HEK293 (cell line): ENCODE results near the gene KIAA1614.

ENCODE experiments used
- CTCF ChIA-PET: fragments of 350-600 bp; formaldehyde crosslinking; extraction: SDS; loops from one replicate; lab custom pipeline; 2021; ENCODE audit warnings: antibody characterized with exemption; lab: Yijun Ruan, JAX
- POLR2A ChIA-PET: fragments of 300-600 bp; formaldehyde crosslinking; extraction: SDS; loops from one replicate; lab custom pipeline; 2020; ENCODE audit warnings: antibody characterized with exemption, inconsistent platforms; lab: Yijun Ruan, JAX
- H3K27ac ChIP-seq: fragments of 200-500 bp; sonication (Bioruptor generic); 2 replicates; pipeline ENCODE4 v1.5.1; 2014; ENCODE audit warnings: low read depth, low read length, control low read depth, inconsistent platforms; ENCODE audit errors: extremely low read depth
- H3K36me3 ChIP-seq, 2 experiments: fragments of 200-500 bp in 1 of 2; sonication (Bioruptor generic) in 1 of 2; 1 replicate in 1 of 2; 2 replicates in 1 of 2; pipeline ENCODE4 v1.5.1; 2014 to 2017; ENCODE audit warnings: inconsistent platforms in 2 of 2, low read length in 2 of 2; ENCODE audit not compliant: control insufficient read depth in 2 of 2, insufficient read depth in 1 of 2
- H3K4me1 ChIP-seq: fragments of 200-500 bp; sonication (Bioruptor generic); 2 replicates; pipeline ENCODE4 v1.5.1; 2014; ENCODE audit warnings: mild to moderate bottlenecking, low read length, inconsistent platforms; ENCODE audit not compliant: control insufficient read depth, insufficient read depth
- H3K4me3 ChIP-seq: 2 replicates; pipeline ENCODE4 v1.5.1; 2011; ENCODE audit warnings: low read depth, mild to moderate bottlenecking, control low read depth, low read length, moderate library complexity
- H3K9me3 ChIP-seq: fragments of 200-500 bp; sonication (Bioruptor generic); 2 replicates; pipeline ENCODE4 v1.5.1; 2014; ENCODE audit warnings: low read depth, low read length, inconsistent platforms; ENCODE audit not compliant: control insufficient read depth, insufficient read depth
- FEZF1 ChIP-seq: fragments of 450-650 bp; formaldehyde crosslinking; IDR thresholded peaks from 2 replicates; pipeline ENCODE4 v1.5.1; 2016; ENCODE audit warnings: missing biosample characterization, missing genetic modification characterization
- ZBTB20 ChIP-seq: fragments of 450-650 bp; formaldehyde crosslinking; IDR thresholded peaks from 2 replicates; pipeline ENCODE4 v1.5.1; 2016; ENCODE audit warnings: missing biosample characterization, missing genetic modification characterization
- ZBTB7A ChIP-seq: fragments of 450-650 bp; formaldehyde crosslinking; IDR thresholded peaks from 2 replicates; pipeline ENCODE4 v1.5.1; 2016; ENCODE audit warnings: low read depth, missing biosample characterization, missing genetic modification characterization
- ZFP69B ChIP-seq: fragments of 450-650 bp; formaldehyde crosslinking; IDR thresholded peaks from 2 replicates; pipeline ENCODE4 v1.5.1; 2016; ENCODE audit warnings: missing biosample characterization, missing genetic modification characterization
- ZNF248 ChIP-seq: fragments of 450-650 bp; formaldehyde crosslinking; IDR thresholded peaks from 2 replicates; pipeline ENCODE4 v1.5.1; 2017; ENCODE audit warnings: missing biosample characterization, missing genetic modification characterization
- ZNF366 ChIP-seq: fragments of 450-650 bp; formaldehyde crosslinking; conservative IDR thresholded peaks from 2 replicates; pipeline ENCODE4 v1.5.1; 2016; ENCODE audit warnings: missing biosample characterization, missing genetic modification characterization
- ZNF394 ChIP-seq: fragments of 450-650 bp; formaldehyde crosslinking; IDR thresholded peaks from 2 replicates; pipeline ENCODE4 v1.5.1; 2016; ENCODE audit warnings: missing biosample characterization, missing genetic modification characterization, mild to moderate bottlenecking, moderate library complexity, borderline replicate concordance
- ZNF404 ChIP-seq: fragments of 450-650 bp; formaldehyde crosslinking; IDR thresholded peaks from 2 replicates; pipeline ENCODE4 v1.5.1; 2017; ENCODE audit warnings: missing biosample characterization, missing genetic modification characterization
- ZNF768 ChIP-seq: fragments of 450-650 bp; formaldehyde crosslinking; IDR thresholded peaks from 2 replicates; pipeline ENCODE4 v1.5.1; 2018; ENCODE audit warnings: missing biosample characterization, mild to moderate bottlenecking, missing genetic modification characterization
- TF ChIP-seq, protein P1 (sequence below): fragments of 450-650 bp; formaldehyde crosslinking; IDR thresholded peaks from 2 replicates; pipeline ENCODE4 v1.5.1; 2016; ENCODE audit warnings: missing biosample characterization, missing genetic modification characterization
- TF ChIP-seq, protein P2 (sequence below): fragments of 450-650 bp; formaldehyde crosslinking; IDR thresholded peaks from 2 replicates; pipeline ENCODE4 v1.5.1; 2016; ENCODE audit warnings: missing biosample characterization, missing genetic modification characterization
- TF ChIP-seq, protein P3 (sequence below): fragments of 450-650 bp; formaldehyde crosslinking; IDR thresholded peaks from 2 replicates; pipeline ENCODE4 v1.5.1; 2016; ENCODE audit warnings: missing biosample characterization, missing genetic modification characterization, borderline replicate concordance
- TF ChIP-seq, protein P4 (sequence below): fragments of 450-650 bp; formaldehyde crosslinking; IDR thresholded peaks from 2 replicates; pipeline ENCODE4 v1.5.1; 2017; ENCODE audit warnings: missing biosample characterization, missing genetic modification characterization
- TF ChIP-seq, protein P5 (sequence below): fragments of 450-650 bp; formaldehyde crosslinking; IDR thresholded peaks from 2 replicates; pipeline ENCODE4 v1.5.1; 2016; ENCODE audit warnings: missing biosample characterization, missing genetic modification characterization
- TF ChIP-seq, protein P6 (sequence below): fragments of 450-650 bp; formaldehyde crosslinking; IDR thresholded peaks from 2 replicates; pipeline ENCODE4 v1.5.1; 2016; ENCODE audit warnings: missing biosample characterization, missing genetic modification characterization
- TF ChIP-seq, protein P7 (sequence below): fragments of 450-650 bp; formaldehyde crosslinking; IDR thresholded peaks from 2 replicates; pipeline ENCODE4 v1.5.1; 2016; ENCODE audit warnings: missing biosample characterization, missing genetic modification characterization, borderline replicate concordance

Gene KIAA1614

DNA sequence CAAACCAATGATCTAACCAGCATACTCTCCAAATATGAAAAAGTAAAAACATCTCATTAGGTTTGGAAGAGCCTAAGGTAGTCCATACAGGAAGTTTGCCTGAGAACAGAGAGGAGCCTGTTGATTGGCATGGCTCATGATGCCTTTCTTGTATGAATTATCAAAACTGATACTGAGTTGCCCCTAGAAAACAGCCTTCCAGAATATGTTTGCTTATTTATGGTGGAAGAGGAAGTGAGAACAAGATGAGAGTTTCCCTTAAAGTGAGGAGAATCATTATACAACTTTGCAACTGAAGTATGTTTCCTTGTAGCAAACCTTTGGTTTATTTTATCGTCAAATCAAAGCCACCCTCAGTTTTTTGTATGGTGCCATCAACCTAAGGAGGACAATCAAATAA, 23.8 kb upstream of the KIAA1614 start:
- ChIA-PET POLR2A (no interaction called here), CTCF (no interaction called here)
- no peak overlapping the region for H3K27ac ChIP-seq
- no peaks in the 10 kb centered on the region for H3K9me3 ChIP-seq
- H3K4me3 ChIP-seq, result no peak overlapping the region
- H3K4me1 ChIP-seq, result no peaks in the 10 kb centered on the region
- TF ChIP-seq ZNF404, result no peak
- TF ChIP-seq, protein P1, sequence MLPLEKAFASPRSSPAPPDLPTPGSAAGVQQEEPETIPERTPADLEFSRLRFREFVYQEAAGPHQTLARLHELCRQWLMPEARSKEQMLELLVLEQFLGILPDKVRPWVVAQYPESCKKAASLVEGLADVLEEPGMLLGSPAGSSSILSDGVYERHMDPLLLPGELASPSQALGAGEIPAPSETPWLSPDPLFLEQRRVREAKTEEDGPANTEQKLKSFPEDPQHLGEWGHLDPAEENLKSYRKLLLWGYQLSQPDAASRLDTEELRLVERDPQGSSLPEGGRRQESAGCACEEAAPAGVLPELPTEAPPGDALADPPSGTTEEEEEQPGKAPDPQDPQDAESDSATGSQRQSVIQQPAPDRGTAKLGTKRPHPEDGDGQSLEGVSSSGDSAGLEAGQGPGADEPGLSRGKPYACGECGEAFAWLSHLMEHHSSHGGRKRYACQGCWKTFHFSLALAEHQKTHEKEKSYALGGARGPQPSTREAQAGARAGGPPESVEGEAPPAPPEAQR (tag by site-specific recombination), result no peak
- TF ChIP-seq ZFP69B (tag by site-specific recombination), result no peak
- no peak for TF ChIP-seq ZNF768 (tag by site-specific recombination)
- no peak for TF ChIP-seq FEZF1 (tag by site-specific recombination)
- TF ChIP-seq, protein P2, sequence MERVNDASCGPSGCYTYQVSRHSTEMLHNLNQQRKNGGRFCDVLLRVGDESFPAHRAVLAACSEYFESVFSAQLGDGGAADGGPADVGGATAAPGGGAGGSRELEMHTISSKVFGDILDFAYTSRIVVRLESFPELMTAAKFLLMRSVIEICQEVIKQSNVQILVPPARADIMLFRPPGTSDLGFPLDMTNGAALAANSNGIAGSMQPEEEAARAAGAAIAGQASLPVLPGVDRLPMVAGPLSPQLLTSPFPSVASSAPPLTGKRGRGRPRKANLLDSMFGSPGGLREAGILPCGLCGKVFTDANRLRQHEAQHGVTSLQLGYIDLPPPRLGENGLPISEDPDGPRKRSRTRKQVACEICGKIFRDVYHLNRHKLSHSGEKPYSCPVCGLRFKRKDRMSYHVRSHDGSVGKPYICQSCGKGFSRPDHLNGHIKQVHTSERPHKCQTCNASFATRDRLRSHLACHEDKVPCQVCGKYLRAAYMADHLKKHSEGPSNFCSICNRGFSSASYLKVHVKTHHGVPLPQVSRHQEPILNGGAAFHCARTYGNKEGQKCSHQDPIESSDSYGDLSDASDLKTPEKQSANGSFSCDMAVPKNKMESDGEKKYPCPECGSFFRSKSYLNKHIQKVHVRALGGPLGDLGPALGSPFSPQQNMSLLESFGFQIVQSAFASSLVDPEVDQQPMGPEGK, result no peak
- TF ChIP-seq, protein P3, sequence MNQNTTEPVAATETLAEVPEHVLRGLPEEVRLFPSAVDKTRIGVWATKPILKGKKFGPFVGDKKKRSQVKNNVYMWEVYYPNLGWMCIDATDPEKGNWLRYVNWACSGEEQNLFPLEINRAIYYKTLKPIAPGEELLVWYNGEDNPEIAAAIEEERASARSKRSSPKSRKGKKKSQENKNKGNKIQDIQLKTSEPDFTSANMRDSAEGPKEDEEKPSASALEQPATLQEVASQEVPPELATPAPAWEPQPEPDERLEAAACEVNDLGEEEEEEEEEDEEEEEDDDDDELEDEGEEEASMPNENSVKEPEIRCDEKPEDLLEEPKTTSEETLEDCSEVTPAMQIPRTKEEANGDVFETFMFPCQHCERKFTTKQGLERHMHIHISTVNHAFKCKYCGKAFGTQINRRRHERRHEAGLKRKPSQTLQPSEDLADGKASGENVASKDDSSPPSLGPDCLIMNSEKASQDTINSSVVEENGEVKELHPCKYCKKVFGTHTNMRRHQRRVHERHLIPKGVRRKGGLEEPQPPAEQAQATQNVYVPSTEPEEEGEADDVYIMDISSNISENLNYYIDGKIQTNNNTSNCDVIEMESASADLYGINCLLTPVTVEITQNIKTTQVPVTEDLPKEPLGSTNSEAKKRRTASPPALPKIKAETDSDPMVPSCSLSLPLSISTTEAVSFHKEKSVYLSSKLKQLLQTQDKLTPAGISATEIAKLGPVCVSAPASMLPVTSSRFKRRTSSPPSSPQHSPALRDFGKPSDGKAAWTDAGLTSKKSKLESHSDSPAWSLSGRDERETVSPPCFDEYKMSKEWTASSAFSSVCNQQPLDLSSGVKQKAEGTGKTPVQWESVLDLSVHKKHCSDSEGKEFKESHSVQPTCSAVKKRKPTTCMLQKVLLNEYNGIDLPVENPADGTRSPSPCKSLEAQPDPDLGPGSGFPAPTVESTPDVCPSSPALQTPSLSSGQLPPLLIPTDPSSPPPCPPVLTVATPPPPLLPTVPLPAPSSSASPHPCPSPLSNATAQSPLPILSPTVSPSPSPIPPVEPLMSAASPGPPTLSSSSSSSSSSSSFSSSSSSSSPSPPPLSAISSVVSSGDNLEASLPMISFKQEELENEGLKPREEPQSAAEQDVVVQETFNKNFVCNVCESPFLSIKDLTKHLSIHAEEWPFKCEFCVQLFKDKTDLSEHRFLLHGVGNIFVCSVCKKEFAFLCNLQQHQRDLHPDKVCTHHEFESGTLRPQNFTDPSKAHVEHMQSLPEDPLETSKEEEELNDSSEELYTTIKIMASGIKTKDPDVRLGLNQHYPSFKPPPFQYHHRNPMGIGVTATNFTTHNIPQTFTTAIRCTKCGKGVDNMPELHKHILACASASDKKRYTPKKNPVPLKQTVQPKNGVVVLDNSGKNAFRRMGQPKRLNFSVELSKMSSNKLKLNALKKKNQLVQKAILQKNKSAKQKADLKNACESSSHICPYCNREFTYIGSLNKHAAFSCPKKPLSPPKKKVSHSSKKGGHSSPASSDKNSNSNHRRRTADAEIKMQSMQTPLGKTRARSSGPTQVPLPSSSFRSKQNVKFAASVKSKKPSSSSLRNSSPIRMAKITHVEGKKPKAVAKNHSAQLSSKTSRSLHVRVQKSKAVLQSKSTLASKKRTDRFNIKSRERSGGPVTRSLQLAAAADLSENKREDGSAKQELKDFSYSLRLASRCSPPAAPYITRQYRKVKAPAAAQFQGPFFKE (tag by site-specific recombination), result no peak
- no peaks in the 10 kb centered on the region for H3K36me3 ChIP-seq

DNA sequence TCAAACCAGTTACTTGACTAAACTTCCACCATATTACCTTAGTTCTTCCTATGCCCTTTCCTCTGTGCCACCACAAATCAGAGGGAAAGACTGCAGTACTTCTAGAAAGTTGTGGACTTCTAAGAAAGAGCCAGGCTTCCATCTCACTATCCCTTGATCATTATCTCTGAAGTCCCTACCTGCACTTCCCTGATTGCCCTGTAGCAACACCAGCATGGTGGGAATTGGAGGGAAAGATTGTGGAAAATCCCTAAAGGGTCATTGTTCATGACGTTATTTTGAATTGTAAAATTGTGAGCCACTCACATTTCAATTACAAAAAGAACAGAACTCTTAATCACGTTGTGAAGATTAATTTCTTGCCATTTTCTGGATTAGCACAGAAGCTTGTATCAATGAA, 23.4 kb upstream of the KIAA1614 start:
- Histone ChIP-seq H3K27ac (no peak overlapping the region), H3K36me3 (no peaks in the 10 kb centered on the region), H3K9me3 (no peaks in the 10 kb centered on the region), H3K4me1 (no peaks in the 10 kb centered on the region), H3K4me3 (no peak overlapping the region)
- POLR2A ChIA-PET, result no interaction called here
- CTCF ChIA-PET, result interaction anchor here (0.8 kb wide), 1 partner anchor 277 kb away, joined by 3 read pairs; no protein-coding TSS in a partner anchor
- TF ChIP-seq, protein P4, sequence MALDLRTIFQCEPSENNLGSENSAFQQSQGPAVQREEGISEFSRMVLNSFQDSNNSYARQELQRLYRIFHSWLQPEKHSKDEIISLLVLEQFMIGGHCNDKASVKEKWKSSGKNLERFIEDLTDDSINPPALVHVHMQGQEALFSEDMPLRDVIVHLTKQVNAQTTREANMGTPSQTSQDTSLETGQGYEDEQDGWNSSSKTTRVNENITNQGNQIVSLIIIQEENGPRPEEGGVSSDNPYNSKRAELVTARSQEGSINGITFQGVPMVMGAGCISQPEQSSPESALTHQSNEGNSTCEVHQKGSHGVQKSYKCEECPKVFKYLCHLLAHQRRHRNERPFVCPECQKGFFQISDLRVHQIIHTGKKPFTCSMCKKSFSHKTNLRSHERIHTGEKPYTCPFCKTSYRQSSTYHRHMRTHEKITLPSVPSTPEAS (tag by site-specific recombination), result no peak
- TF ChIP-seq ZBTB20 (tag by site-specific recombination) (no peak), ZNF248 (tag by site-specific recombination) (no peak), ZBTB7A (tag by site-specific recombination) (no peak), ZNF366 (no peak), ZNF394 (tag by site-specific recombination) (no peak)
- TF ChIP-seq, protein P5, sequence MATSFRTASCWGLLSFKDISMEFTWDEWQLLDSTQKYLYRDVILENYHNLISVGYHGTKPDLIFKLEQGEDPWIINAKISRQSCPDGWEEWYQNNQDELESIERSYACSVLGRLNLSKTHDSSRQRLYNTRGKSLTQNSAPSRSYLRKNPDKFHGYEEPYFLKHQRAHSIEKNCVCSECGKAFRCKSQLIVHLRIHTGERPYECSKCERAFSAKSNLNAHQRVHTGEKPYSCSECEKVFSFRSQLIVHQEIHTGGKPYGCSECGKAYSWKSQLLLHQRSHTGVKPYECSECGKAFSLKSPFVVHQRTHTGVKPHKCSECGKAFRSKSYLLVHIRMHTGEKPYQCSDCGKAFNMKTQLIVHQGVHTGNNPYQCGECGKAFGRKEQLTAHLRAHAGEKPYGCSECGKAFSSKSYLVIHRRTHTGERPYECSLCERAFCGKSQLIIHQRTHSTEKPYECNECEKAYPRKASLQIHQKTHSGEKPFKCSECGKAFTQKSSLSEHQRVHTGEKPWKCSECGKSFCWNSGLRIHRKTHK (tag by site-specific recombination), result no peak
- TF ChIP-seq, protein P6, sequence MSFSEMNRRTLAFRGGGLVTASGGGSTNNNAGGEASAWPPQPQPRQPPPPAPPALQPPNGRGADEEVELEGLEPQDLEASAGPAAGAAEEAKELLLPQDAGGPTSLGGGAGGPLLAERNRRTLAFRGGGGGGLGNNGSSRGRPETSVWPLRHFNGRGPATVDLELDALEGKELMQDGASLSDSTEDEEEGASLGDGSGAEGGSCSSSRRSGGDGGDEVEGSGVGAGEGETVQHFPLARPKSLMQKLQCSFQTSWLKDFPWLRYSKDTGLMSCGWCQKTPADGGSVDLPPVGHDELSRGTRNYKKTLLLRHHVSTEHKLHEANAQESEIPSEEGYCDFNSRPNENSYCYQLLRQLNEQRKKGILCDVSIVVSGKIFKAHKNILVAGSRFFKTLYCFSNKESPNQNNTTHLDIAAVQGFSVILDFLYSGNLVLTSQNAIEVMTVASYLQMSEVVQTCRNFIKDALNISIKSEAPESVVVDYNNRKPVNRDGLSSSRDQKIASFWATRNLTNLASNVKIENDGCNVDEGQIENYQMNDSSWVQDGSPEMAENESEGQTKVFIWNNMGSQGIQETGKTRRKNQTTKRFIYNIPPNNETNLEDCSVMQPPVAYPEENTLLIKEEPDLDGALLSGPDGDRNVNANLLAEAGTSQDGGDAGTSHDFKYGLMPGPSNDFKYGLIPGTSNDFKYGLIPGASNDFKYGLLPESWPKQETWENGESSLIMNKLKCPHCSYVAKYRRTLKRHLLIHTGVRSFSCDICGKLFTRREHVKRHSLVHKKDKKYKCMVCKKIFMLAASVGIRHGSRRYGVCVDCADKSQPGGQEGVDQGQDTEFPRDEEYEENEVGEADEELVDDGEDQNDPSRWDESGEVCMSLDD (tag by site-specific recombination), result no peak
- TF ChIP-seq, protein P7, sequence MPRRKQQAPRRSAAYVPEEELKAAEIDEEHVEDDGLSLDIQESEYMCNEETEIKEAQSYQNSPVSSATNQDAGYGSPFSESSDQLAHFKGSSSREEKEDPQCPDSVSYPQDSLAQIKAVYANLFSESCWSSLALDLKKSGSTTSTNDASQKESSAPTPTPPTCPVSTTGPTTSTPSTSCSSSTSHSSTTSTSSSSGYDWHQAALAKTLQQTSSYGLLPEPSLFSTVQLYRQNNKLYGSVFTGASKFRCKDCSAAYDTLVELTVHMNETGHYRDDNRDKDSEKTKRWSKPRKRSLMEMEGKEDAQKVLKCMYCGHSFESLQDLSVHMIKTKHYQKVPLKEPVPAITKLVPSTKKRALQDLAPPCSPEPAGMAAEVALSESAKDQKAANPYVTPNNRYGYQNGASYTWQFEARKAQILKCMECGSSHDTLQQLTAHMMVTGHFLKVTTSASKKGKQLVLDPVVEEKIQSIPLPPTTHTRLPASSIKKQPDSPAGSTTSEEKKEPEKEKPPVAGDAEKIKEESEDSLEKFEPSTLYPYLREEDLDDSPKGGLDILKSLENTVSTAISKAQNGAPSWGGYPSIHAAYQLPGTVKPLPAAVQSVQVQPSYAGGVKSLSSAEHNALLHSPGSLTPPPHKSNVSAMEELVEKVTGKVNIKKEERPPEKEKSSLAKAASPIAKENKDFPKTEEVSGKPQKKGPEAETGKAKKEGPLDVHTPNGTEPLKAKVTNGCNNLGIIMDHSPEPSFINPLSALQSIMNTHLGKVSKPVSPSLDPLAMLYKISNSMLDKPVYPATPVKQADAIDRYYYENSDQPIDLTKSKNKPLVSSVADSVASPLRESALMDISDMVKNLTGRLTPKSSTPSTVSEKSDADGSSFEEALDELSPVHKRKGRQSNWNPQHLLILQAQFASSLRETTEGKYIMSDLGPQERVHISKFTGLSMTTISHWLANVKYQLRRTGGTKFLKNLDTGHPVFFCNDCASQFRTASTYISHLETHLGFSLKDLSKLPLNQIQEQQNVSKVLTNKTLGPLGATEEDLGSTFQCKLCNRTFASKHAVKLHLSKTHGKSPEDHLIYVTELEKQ (tag by site-specific recombination), result no peak
